Activated CD8-positive, alpha-beta memory T cell treated with anti-CD3 and anti-CD28 coated beads, Interleukin-2, amount 50 U/mL, for 1 hour (primary cell): ENCODE results near the gene SPATC1L.
A peak's percentile ranks its signal among the peaks of the same experiment; 100 is the strongest.
"Not testable (repeated sequence)": the region's sequence is repeated elsewhere in the genome, so short reads cannot be mapped to it uniquely, and the experiment has no call there.

ENCODE experiments used
- DNase-seq: peaks from one replicate; pipeline ENCODE4 v3.0.0-alpha.2; 2020; ENCODE audit errors: extremely low read depth

SPATC1L gene

DNA sequence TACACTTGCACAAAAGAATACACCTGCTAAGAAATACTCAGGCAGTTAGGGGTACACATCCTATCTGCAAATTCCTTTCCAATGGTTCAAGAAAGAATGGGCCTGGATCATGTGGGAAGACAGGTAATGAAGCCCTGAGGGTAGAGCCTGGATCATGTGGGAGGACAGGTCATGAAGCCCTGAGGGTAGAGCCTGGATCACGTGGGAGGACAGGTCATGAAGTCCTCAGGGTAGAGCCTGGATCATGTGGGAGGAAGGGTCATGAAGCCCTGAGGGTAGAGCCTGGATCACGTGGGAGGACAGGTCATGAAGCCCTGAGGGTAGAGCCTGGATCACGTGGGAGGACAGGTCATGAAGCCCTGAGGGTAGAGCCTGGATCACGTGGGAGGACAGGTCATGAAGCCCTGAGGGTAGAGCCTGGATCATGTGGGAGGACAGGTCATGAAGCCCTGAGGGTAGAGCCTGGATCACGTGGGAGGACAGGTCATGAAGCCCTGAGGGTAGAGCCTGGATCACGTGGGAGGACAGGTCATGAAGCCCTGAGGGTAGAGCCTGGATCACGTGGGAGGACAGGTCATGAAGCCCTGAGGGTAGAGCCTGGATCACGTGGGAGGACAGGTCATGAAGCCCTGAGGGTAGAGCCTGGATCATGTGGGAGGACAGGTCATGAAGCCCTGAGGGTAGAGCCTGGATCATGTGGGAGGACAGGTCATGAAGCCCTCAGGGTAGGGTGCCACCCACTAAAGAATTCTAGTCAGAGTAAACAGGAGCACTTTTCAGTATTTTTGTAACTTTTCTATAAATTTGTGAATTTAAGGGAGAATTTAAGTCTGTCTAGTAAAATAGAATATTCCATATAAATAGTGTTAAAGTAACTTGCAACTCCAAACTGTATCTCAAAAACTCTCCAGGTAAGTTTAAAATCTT, 16.9 kb upstream of the SPATC1L start:
- DNase-seq, result not testable (repeated sequence)

DNA sequence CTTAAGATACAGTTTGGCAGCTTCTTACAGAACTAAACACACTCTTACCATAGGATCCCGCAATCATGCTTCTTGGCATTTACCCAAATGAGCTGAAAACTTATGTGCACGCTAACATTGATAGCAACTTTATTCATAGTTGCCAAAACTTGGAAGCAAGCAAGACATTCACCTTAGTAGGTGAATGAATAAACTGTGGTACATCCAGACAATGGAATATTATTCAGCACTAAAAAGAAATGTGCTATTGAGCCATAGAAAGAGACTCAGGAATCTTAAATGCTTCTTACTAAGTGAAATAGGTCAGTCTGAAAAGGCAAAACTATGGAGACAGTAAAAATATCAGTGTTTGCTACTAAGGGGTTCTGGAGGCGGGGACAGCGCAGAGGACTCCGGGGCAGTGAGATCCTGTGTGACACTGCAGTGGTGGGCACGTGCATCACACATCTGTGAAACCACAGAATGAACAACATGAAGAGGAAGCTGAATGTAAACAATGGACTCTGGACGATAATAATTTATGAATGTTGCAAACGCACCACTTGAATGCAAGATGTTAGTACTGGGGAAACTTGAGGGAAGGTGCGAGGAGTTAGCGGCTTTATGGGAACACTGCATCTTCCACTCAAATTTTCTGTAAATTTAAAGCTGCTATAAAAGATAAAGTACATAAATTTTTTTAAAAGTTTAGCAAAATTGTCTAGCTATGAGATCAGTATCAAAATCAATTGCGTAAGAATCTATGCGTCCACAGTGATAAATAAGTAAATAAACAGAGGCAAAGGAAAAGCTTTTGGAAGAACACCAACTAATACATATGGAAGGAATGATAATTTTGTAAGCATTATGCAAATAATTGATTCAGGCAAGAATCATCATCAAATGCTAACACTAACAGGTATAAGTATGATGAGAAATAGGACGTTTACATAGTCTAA, 15.4 kb upstream of the SPATC1L start:
- no peak for DNase-seq

DNA sequence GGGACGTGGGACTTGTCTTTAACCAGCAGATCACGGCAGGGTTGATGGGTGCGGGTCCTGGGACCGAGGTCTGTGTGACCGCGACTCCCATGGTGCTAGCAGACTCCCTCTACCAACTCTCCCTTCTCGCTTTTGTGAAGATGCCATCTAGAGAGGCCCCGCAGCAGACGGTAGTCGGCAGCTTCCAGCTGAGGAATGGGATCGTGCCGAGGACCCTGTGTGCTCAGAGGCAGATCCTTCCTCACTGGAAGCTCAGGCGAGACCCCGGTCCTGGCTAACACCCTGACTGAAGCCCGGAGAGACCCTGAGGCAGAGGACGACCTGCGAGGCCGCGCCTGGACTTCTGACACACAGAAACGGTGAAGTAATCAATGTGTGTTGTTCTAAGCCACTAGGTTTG, 12.5 kb upstream of the SPATC1L start:
- DNase-seq, result no peak

DNA sequence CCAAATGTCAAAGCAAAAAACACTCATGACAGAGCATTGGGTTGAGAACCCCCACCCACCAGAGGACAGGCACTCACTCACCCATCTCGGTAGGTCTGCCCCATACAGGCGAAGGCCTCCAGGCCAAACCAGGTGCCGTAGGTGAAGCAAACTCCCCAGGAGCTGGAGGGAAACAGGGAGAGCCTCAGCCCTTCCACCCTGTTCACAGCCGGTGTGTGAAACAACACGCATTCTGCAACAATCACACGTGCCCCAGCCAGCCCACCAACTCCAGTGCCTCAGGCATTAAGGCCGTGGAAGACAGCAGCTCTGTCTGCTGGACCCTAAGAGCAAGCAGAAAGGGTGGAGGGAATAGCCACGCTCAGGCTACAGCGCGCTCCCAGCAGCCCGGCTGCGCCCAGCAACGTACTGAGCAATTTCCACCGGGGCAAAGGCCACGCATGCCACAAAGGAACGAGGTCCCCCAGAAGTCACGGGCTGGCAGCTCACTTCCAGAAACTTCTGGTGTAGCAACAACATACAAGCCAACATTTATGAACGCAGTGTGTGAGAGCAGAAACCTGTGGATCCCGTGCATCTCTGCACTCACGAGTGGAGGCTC, 11.4 kb upstream of the SPATC1L start:
- DNase-seq, result no peak

DNA sequence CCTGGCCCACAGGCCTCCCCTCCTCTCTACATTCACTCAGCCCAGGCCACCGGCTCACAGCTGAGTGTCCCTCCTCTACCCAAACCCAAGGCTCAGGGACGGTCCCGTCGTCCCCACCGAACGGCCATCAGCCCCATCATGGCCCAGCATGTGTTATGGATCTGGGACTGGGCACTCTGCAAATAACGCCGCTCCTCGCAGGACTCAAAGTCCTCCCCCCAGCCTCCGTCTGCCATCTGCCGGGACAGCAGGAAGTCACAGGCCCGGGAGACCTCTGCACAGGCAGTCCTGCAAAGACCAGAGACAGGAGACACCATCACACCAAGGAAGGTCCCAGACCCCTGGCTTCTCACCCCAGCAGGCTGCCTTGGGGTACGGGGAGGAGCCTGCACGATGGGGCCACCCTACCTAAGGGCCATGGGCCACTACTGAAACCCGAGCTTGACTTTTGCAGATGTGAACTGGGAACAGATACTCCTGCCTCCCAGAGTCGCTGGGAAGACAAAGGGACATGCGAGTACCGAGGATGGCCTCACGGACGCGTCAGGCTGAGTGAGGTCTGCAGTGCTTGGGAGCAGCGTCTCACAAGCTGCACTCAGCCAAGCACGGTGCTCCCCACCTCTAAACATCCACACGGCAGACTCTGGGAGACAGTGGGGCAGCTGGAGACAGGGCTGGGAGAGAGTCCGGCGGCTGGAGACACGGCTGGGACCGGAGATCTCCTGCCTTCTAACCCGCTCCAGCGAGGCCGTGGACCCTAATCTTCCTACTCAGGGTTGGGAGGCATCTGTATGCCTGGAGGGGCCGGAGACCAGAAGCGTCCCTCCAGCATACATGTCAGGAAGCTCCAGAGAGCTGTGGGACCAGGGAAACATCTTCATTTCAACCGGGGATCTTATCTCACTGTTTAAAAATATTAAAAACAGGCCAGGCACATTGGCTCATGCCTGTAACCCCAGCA, 10.4 kb upstream of the SPATC1L start:
- no peak for DNase-seq

DNA sequence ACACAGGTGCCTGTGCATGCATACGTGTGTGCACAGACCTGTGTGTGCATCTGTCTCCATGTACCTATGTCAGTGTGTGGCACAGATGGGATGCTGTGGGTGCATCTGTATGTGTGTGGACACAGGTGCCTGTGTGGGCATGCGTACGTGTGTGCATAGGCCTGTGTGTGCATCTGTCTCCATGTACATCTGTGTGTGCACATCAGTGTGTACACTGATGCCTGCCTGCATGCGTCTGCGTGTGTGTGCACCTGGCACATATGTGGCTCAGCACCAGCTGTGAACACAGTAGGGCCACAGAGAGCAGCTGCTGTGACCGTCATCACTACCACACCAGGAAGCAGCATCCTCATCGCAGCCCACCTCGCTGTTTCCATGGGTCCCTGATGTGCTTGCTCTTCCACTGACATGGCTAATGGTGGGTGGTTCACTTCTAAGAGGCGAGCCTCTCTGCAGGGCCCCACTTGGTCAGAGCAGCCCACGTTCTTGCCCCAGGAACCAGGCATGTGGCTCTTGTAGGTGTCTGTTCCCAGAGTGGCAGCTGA, 9.6 kb upstream of the SPATC1L start:
- no peak for DNase-seq

DNA sequence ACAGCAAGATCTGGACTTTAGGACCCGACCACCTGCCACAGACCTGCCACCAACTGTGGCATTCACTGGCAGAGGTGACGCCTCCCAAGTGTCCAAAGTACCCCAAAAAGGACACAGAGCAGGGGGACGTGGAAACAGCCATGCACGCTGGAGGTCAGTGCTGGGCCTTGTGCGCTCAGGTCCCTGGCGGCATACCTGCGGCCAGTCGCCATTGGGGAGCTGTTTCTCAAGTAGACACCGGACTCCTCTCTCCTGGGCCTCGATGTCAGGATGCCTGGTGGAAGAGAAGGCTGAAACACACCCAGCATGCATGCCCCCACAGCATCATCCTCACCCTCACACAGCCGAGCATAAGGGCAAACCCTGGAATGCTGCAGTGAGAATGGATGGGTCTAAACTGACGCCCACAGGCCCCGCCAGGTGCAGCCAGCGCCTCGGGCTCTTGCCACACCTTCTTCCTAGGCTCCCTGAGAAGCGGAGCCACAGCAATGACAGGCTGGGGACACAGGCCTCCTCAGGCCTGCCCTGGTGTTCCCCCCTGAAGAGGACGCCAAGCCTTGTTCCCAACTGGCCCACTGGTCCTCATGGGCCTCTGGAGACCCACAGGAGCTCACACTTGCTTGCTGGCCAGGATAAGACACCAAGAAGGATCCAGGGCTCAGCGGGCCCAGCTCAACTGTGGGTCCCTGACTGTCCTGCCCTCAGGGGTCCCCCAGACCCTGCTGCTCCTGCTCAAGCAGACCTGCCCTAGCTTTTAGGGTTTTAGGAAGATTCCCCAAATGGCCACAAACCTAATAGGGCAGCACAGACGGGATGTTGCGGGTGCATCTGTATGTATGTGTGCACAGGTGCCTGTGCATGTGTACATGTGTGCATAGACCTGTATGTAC, 7.7 kb upstream of the SPATC1L start:
- no peak for DNase-seq

DNA sequence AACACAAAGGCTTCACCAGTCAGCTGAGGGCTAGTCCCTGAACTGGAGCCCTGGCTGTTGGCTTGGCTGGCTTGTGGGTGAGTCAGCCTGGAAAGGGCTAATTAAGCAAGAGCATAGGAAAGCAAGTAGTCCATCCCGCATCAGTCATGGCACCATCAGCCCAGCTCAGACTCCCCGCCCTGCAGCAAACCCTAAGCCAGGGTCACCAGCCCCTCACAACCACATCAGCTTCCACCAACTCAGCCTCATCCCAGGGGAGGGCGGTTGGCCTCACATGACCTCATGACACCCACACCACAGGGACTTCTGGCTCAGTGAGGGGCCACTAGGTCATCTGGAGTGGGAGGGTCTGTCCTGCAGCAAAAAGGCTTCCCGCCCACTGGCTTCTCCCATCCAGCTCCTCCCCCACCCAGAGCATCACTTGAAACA, 7.0 kb upstream of the SPATC1L start:
- no peak for DNase-seq

DNA sequence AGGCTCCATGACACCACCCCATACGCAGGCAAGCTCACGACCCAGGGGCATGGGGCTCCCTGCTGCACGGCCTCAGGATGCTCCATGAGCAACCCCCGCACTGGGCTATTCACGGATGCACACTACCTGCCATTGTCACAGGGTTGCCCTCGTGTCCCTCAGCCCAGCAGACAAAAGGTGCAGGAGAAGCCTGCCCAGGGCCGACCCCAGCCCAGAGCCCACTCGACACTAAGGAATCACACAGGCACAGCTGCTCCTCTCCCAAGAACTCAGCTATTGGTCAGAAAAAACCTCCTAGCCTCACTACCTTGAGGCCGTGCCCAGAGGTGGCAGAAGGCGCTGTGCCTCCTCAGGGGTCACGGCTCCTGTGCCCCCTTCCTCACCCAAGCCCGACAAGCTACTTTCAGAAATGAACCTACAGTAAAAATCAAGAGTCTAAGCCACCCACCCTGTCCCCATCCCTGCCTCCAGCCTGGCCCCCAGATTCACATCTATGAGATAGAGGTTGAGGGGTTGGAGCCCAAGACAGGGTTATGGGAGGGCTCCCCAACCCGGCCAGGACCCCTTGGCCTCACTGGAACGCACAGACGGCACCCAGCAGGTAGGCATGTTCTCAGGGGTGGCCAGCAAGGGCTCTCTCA, 6.4 kb upstream of the SPATC1L start:
- DNase-seq, result no peak

DNA sequence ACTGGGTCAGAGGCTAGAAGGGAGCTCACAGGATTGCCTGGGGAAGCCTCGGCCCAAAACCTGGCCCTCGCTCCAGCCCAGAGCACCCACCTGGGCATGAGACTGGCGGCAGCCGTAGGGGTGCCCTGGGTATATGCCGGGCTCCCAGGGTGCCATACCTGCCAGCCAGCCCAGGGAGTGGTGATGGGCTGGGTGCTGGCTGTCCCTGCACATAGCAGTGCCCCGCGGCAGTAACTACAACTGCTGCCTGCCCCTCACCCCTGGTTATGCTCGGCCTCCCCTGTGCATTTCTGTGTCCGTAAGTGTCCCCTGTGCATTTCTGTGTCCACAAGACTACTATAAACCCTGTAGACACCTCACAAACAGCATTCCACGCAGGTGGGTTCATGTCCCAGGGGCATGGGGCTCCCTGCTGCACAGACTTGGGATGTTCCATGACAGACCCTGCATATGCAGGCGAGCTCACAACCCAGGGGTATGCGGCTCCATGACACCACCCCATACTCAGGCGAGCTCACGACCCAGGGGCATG, 5.8 kb upstream of the SPATC1L start:
- no peak for DNase-seq

DNA sequence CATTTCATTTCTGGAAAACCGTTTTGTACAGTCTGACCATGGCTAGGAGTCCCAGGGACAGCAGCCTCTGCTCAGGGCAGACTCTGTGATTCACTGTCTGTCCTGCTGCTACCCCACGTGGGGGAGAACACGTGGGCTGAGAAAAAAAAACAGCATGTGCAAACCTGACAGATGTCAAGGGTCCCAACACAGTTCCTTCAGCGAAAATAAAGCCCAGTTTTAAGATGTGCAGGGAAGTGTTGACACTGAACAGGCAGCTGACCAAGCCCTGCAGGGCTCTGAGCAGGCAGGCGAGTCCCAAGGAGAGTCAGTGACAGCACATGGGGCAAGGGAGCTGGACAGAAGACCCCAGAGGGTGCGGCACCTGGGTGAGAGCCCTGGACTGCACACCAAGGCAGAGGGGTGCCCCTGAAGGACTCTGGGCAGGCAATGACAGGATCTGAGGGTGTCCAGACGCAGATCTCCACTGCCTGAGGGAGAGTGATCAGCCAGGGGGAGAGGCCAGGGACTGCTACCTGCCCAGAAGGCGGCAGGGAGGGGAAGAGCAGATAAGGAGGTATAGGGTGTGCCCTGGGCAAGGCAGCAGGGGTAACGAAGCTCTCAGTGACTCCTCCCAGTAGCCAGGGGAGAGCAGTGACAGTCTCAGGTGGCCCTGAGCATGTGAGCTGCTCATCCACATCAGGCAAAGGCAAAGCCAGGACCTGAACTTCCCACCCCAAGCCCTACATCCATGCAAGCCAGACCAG, 5.1 kb upstream of the SPATC1L start:
- no peak for DNase-seq

DNA sequence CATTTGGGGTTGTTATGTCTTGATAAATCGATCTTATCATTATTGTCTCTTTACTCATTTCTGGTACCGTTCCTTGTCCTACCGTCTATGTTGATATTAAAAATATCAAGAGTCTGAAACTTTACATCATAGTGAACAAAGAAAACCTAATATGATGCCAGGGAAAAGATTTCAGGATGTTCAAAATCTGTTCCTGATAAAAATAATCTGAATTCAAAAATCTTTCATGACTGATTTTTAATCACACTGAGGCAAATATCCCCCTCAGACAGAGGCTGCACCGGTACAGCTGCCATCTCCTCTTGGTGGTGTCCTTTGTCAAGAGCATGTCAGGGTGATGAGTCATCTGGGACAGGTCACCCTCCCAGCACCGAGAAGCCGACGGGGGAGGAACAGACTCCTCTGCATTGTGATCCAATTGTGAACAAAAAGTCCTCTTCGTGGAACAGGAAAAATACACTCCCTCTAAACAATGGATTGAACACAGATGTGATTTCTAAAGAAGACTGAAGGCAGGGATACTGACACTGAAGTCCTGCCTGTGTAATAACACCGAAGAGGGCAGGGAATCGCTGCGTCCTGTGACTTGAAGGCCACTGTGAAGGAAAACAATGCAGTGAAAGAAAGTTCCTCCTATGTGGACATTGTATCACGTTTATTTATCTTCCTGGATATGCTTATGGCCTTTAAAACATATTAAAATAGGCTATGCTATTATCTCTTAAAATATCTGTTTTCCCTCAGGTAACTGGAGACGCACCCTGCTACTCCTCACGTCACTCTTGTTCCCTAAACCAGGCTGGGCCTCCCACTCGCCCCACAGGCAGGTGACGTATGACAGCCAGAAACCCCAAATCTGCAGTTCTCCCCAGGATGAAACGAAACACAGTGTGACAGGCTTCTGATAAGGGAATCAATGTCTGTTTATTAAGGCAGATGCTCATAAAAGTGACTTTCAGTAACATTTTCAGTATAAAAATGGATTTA, 4.3 kb upstream of the SPATC1L start:
- DNase-seq, result no peak

DNA sequence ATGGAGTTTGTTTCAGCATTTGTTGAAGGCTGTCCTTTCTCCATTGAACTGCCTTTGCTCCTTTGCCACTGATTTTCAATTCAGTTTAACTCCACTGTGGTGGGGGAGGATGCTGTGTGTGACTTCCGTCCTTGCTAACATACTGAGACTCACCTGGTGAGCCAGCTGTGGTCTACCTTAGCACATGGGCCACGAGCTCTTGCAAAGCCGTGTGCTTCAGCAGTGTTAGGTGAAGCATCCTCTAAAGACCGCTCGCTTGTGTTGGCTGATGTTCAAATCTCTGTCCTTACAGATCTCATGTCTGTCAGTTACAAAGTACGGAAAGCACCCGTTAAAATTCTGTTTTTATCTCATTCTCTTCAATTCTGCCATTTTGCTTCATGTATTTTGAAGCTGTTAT, 3.6 kb upstream of the SPATC1L start:
- no peak for DNase-seq

DNA sequence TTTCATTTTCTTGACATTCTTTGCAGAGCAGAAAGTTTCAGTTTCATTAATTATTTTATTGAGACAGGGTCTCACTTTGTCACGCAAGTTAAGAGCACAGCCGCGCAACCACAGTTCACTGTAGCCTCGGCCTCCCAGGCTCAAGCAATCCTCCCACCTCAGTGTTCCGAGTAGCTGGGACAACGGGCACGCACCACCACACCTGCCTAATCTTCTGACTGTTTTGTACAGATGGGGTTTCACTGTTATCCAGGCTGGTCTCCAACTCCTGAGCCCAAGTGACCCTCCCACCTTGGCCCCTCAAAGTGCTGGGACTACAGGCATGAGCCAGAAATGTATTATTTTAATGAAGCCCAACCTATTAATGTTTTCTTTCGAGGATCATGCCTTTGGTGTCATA, 3.0 kb upstream of the SPATC1L start:
- no peak for DNase-seq

DNA sequence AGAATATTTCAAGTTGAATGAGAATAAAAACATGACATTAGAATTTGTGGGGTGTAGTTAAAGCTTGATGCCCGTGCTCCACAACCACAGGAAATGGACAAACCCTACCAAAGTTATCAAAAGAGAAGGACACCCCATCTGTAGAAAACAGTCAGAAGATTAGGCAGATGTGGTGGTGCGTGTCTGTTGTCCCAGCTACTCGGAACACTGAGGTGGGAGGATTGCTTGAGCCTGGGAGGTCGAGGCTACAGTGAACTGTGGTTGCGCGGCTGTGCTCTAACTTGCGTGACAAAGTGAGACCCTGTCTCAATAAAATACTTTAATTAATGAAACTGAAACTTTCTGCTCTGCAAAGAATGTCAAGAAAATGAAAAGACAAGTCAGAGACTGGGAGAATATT, 1.5 kb upstream of the SPATC1L start:
- DNase-seq, result no peak

DNA sequence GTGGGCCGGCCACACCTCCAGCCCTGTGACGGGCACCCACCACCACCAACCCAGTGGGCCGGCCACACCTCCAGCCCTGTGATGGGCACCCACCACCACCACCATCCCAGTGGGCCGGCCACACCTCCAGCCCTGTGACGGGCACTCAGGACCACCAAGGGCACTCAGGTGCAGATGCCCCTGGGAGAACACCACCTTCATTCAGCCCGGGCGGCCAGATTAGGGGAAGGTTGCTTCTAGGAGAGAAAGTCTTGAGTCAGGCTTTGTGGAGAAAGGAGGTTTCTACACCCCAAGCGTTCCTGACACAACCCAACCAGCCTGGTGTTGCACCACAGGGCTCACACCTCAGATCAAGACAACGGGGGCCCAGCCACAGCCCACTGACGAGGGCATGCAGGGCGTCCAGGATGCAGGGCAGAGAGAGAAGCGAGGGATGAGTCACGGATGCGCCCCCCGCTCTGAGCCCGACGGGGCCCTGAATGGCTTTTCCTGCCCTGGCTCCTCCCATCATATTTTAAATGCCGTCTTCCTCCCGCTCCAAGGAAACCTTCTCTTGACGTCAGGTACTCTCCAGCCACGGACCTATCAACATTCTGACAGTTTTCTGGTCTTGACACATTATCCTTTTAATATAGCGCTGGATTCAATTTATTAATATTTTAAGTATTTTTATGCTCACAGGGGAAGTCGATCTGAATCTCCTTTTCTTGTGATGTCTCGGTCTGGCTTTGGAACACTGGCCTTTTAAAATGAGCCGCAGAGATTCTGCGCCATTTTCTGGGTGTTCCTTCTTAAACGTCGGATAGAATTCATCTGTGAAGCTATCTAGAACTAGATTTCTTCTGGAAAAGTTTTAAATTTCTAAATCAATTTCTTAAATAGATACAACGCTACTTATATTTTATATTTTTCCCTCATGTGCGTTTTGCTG, 631 bp upstream of the SPATC1L start:
- peak; percentile 46 for DNase-seq
